GM18907 (cell line): Measurements from ENCODE around the gene SPG7.

ENCODE experiments used
- ATAC-seq: cut with Tn5 transposase; IDR thresholded peaks from one replicate; pipeline ENCODE4 v1.9.1; 2021; ENCODE audit warnings: mild to moderate bottlenecking, moderate library complexity; ENCODE audit not compliant: unreplicated experiment

Gene SPG7

GRCh38 chr16:89593841-89594240 lies 85.6 kb downstream of the SPG7 start:
- no peak for ATAC-seq

GRCh38 chr16:89595330-89596060 lies 87.3 kb downstream of the SPG7 start:
- no peak for ATAC-seq

- ATAC-seq = no peak
Observed at GRCh38 chr16:89596061-89596689, 88.0 kb downstream of the SPG7 start.

GRCh38 chr16:89596957-89597649 lies 88.9 kb downstream of the SPG7 start:
- ATAC-seq = no peak

GRCh38 chr16:89598199-89598598 lies 90.0 kb downstream of the SPG7 start:
- no peak for ATAC-seq

GRCh38 chr16:89599451-89599858 lies 91.3 kb downstream of the SPG7 start:
- ATAC-seq = no peak

- no peak for ATAC-seq
Observed at GRCh38 chr16:89599902-89600301, 91.7 kb downstream of the SPG7 start.

- ATAC-seq = no peak
Observed at GRCh38 chr16:89600427-89600826, 92.2 kb downstream of the SPG7 start.

GRCh38 chr16:89600956-89601355 lies 92.8 kb downstream of the SPG7 start:
- ATAC-seq = no peak

GRCh38 chr16:89601906-89602272 lies 93.7 kb downstream of the SPG7 start:
- no peak for ATAC-seq

GRCh38 chr16:89602273-89602951 lies 94.2 kb downstream of the SPG7 start:
- no peak for ATAC-seq

- no peak for ATAC-seq
Observed at GRCh38 chr16:89602952-89603590, 94.9 kb downstream of the SPG7 start.

- ATAC-seq = no peak
Observed at GRCh38 chr16:89604764-89605163, 96.6 kb downstream of the SPG7 start.

- no peak for ATAC-seq
Observed at GRCh38 chr16:89605186-89605970, 97.2 kb downstream of the SPG7 start.

- ATAC-seq = no peak
Observed at GRCh38 chr16:89606006-89606405, 97.8 kb downstream of the SPG7 start.
